Activated naive CD4-positive, alpha-beta T cell treated with anti-CD3 and anti-CD28 coated beads, Interleukin-2, amount 50 U/mL, for 16 hours (primary cell): ENCODE measurements around the gene RIT1.

ENCODE experiments used
- DNase-seq: peaks from one replicate; pipeline ENCODE4 v3.0.0-alpha.2; 2020

Gene RIT1

GRCh38 chr1:155856257-155856974 is 54.7 kb downstream of the RIT1 start:
- DNase-seq = no peak

- no peak for DNase-seq
Measured at GRCh38 chr1:155850345-155850744, 60.8 kb downstream of the RIT1 start.

- no peak for DNase-seq
Measured at GRCh38 chr1:155847823-155848529, 63.2 kb downstream of the RIT1 start.
